SHP77 treated with DMSO at 0.1 percent for 48 hours (cell line): ENCODE measurements around the gene RFTN1.

ENCODE experiments used
- DNase-seq: peaks from one replicate; lab custom pipeline; 2025; lab: John Stamatoyannopoulos, UW

The RFTN1 gene

DNA sequence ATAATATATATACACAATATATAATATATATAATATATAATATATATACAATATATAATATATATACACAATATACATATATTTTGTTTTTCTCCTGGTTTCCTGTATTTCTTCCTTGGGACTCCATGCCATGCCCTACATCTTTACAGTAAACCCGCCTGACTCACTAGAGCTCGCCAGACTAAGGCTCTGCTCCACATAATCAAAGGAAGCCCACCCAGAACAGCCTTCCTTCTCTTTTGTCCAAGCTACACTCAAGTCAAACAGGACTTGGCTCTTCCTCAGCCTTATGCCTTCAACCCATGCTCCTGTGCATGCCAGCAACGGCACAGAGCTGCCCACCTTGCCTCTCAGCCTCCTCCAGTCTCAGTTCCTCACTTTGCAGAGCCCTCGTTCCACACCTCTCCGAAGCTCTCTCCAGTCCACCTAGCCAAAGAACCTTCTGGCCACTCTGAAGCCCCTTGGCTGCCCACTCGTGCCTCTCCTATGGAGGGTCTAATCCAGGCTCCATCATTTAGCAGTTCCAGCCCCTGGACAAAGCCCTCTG lies 109.1 kb downstream of the RFTN1 start:
- no peak for DNase-seq

DNA sequence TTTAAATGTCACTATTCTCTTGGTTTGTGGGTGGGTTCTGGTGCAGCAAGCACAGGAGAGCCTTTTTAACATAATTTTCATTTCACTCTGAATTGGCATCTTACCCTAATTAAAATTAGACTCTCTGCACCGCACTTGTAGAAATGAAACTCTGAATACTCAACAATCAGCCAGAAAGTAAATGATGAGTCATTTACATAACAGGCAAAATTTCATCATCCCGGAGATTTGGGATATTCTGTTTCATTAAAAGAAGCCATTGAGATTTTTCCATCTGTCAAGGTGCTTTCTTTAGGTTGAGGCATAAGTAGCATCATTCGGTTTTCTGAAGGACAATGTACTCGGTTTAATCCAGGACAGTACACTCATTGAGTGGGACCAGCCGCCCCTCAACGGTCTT lies 111.0 kb downstream of the RFTN1 start:
- DNase-seq = no peak

DNA sequence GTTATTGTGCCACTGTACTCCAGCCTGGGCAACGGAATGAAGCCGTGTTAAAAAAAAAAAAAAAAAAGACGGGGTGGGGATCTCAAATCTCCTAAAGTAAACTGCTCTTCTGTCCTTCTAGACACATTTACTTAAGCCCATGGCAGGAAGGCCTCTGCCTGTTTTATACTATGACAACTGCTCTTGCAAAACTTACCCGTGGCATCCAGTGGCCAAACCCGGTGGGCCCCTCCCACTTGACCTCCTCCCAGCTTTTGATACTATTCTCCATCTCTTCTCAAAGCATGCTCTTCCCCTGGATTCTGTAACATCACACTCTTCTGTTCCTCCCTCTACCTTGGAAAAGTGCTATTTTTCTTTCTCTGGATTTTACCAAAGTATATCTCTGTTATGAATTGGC lies 112.2 kb downstream of the RFTN1 start:
- DNase-seq = no peak

- no peak for DNase-seq
Measured at GRCh38 chr3:16400106-16400931, 113.2 kb downstream of the RFTN1 start.

DNA sequence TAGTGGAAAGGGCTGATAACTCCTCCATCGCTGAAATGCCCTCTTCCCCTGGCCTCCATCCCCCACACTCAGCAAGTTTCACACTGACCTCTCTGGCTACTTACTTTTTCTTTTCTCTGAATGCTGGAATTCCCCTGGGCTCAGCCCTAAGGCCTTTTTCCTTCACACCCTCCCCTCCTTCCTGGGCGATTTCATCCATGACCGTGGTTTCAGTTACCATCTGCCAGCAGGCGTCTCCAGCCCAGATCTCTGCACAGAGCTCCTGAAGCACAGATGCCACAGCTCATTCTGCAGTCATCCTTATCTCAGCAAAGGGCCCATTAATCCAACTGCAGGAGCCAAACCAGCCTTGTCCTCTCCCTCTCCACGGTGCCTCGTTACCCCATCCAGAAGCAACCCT lies 114.0 kb downstream of the RFTN1 start:
- DNase-seq = no peak

DNA sequence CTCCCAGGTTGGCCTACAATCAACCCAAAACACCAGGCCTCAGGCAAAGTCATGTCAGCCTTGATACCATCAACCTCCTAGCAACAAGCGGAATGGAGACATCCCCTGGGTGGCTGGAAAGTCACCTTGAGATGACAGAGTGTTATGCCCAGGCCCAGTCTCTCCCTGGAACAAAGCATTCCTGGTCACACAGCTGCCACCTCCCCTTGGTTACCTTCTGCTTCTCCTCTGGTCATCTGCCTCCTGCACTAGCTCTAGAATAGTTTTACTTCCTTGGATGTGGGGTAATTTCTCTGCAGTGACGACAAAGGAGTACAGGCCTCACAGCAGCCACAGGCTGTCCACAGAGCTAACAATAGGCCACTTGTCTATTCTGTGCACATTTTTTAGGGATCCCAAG lies 114.9 kb downstream of the RFTN1 start:
- no peak for DNase-seq

DNA sequence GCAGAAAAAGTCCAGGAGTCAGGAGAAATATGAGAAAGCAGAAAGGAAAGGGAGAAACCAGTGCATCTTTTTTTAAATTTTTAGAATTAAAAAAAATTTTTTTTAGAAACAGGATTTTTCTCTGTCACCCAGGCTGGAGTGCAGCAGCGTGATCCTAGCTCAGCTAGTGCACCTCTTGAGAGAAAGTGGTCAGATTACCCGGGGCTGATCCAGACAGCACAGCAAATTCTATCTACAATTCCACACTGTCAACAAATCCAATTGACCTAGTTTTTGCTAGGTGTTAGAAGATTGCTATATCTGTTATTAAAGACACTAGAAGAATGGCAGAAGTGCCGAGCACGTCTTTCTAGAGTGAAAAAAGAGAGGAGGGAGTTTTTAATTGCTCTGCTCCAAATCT lies 117.3 kb downstream of the RFTN1 start:
- DNase-seq = no peak

- DNase-seq = no peak
Measured at GRCh38 chr3:16395212-16395611, 118.3 kb downstream of the RFTN1 start.

DNA sequence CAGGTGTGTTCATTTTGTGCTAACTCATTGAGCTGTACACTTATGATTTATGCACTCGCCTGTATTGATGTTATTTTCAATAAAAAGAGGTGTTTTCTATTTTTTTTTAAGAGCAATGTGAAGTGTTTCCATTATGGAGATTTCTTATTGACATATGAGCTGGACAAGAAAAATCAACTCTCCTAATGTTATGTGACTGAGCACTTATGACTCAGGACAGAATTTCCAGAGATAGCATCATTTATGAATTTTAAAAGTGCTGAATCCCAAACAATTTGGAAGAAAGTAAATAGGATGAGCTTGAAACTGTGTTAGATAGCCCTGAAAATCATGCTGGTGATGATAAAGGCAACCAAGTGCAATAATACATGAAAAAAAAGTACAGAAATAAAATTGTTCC lies 118.9 kb downstream of the RFTN1 start:
- DNase-seq = no peak

- no peak for DNase-seq
Measured at GRCh38 chr3:16392717-16393116, 120.8 kb downstream of the RFTN1 start.

DNA sequence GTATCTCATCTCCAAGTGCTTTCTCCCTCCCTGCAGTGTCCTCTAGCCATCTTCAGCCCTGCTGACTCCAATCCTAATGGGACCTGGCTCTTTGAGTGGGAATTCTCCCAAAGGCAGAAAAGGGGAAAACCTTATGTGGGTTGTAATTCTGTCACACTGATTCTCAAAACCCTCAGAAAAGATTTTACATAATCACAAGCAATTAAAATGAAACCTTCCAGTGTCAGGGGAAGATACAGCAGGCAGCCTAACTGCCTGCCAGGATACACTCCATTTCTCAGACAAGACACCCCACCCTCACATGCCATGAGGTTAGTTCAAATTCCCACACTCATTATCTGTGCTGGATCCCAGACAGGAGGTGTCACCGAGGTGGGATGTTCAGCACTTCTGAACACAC lies 121.4 kb downstream of the RFTN1 start:
- DNase-seq = no peak

GRCh38 chr3:16390581-16390980 lies 122.9 kb downstream of the RFTN1 start:
- DNase-seq = no peak

DNA sequence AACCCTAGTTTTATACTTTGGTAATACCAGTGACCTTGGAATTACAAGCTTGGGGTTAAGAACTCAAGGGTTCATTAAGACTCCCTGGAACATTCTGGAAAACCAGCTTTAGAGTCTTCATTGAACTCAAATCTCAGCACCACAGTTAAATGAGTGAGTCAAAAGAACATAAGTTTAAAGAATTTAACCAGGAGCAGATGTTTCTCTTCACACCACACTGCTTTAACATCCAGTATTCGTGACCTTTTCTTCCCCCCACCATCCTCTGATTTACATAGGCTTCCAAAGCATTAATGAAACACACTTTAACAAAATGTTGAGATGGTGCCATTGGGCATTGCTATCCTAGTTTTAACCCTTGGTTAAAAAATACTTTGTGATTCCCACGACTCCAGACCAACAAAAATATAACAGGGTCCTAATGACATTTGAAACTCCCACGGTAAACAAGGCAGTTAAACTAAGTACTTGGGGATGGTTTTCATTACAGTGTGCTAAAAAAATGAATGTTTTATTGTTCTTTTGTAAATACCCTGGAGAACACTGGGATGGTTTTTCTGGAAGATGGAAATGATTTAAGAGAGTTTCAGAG lies 124.6 kb downstream of the RFTN1 start:
- DNase-seq = no peak

- DNase-seq = no peak
Measured at GRCh38 chr3:16386561-16386960, 126.9 kb downstream of the RFTN1 start.

- no peak for DNase-seq
Measured at GRCh38 chr3:16385151-16385550, 128.3 kb downstream of the RFTN1 start.

GRCh38 chr3:16383864-16384263 lies 129.6 kb downstream of the RFTN1 start:
- DNase-seq = no peak

GRCh38 chr3:16382845-16383244 lies 130.7 kb downstream of the RFTN1 start:
- no peak for DNase-seq

DNA sequence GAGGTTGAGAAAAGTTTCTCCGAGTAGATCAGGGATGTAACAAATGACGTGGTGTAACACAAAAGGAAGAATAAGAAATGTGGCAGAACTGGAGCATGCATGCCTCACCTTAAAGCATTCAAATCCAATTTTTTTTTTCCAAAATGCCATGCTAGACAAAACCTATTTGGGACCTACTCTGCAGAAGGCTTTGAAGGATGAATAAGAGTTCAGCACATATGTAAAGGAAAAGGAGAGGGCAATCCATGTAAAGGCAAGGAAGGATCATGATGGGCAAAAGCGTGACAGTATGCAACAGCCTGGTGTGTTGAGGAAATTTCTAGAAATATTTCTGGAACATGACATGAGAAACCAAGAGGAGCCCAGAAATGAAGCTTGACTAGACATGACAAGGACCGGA lies 132.1 kb downstream of the RFTN1 start:
- DNase-seq = no peak

GRCh38 chr3:16380421-16380820 lies 133.1 kb downstream of the RFTN1 start:
- no peak for DNase-seq

GRCh38 chr3:16379838-16380237 lies 133.7 kb downstream of the RFTN1 start:
- no peak for DNase-seq

DNA sequence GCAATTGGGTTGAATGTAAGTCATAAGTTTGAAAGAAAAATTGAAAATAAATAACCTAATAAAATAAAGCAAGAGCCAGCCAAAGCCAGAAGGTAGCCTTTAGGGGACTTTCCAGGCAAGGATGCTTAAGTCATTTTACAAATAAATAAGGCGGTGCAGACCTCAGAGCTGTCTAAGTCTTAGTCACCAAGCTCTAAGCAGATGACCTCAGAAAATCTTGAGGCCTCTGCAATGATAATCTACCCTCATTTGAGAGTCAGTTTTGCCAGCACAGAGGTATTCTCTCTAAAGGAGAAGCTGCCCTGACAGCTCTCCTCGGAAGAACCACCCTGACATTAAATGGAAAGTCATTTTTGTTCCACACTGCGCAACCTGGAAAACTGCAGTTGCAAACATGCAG lies 134.6 kb downstream of the RFTN1 start:
- DNase-seq = no peak

GRCh38 chr3:16378415-16378814 lies 135.1 kb downstream of the RFTN1 start:
- no peak for DNase-seq

- DNase-seq = no peak
Measured at GRCh38 chr3:16377847-16378302, 135.6 kb downstream of the RFTN1 start.

GRCh38 chr3:16377196-16377595 lies 136.3 kb downstream of the RFTN1 start:
- DNase-seq = no peak
